Fibroblast of lung (primary cell): ENCODE data around the gene RANBP9. TPM values are rescaled to one million over a fixed set of nuclear protein-coding genes. Genes with fewer than 3 reads are reported as not detected.

Experiments used
- DNase-seq, 2 donors: peaks; one replicate each; pipeline versions ENCODE4 v3.0.0 to v3.0.0-alpha.2; 2010; ENCODE audit warnings: low read depth in 2 of 2
- H2AFZ ChIP-seq: 2 replicates; pipeline ENCODE4 v1.5.1; 2012; ENCODE audit warnings: low read length, control low read depth, inconsistent platforms
- H3K27ac ChIP-seq: 2 replicates; pipeline ENCODE4 v1.5.1; 2011; ENCODE audit warnings: low read length, control low read depth; ENCODE audit not compliant: insufficient read depth
- H3K27me3 ChIP-seq: 2 replicates; pipeline ENCODE4 v1.5.1; 2011; ENCODE audit warnings: mild to moderate bottlenecking, low read length; ENCODE audit not compliant: control insufficient read depth, insufficient read depth
- H3K36me3 ChIP-seq: 2 replicates; pipeline ENCODE4 v1.5.1; 2011; ENCODE audit warnings: low read length; ENCODE audit not compliant: control insufficient read depth, insufficient read depth
- H3K4me1 ChIP-seq: 2 replicates; pipeline ENCODE4 v1.5.1; 2011; ENCODE audit warnings: low read length; ENCODE audit not compliant: control insufficient read depth, insufficient read depth; ENCODE audit errors: extremely low read depth
- H3K4me2 ChIP-seq: 2 replicates; pipeline ENCODE4 v1.5.1; 2011; ENCODE audit warnings: low read length, control low read depth; ENCODE audit not compliant: insufficient read depth; ENCODE audit errors: extremely low read depth
- H3K4me3 ChIP-seq, 4 experiments: fragments of 200-600 bp in 1 of 4; sonication (generic) in 1 of 4; replicated peaks in 1 of 4; 2 replicates each; pipeline ENCODE4 v1.5.1; 2011 to 2016; ENCODE audit warnings: low read length in 4 of 4, low read depth in 3 of 4, mild to moderate bottlenecking in 3 of 4, control low read depth in 2 of 4, inconsistent platforms in 1 of 4, mixed read lengths in 1 of 4; ENCODE audit not compliant: insufficient read depth in 1 of 4; ENCODE audit errors: control extremely low read depth in 1 of 4
- H3K79me2 ChIP-seq: 2 replicates; pipeline ENCODE4 v1.5.1; 2012; ENCODE audit warnings: mild to moderate bottlenecking, low read length, inconsistent platforms; ENCODE audit not compliant: control insufficient read depth, insufficient read depth
- H3K9ac ChIP-seq: 2 replicates; pipeline ENCODE4 v1.5.1; 2011; ENCODE audit warnings: mild to moderate bottlenecking, low read length, control low read depth; ENCODE audit not compliant: insufficient read depth
- H3K9me3 ChIP-seq: 2 replicates; pipeline ENCODE4 v1.5.1; 2012; ENCODE audit warnings: low read depth, low read length; ENCODE audit not compliant: control insufficient read depth, insufficient read depth
- H4K20me1 ChIP-seq: 2 replicates; pipeline ENCODE4 v1.5.1; 2011; ENCODE audit warnings: low read length; ENCODE audit not compliant: control insufficient read depth, insufficient read depth; ENCODE audit errors: extremely low read depth
- EZH2 ChIP-seq: IDR thresholded peaks from 2 replicates; pipeline ENCODE4 v1.5.1; 2012; ENCODE audit warnings: low read length, control low read depth, mild to moderate bottlenecking; ENCODE audit errors: missing control alignments
- polyA plus RNA-seq, 2 donors: library from polyadenylated mRNA; depleted of rRNA in 1 of 2; stranded (reverse) in 1 of 2; unstranded in 1 of 2; fragments of >200 nt; gene quantifications; 2 replicates each; pipeline ENCODE4 v1.2.1, GENCODE V29; 2011 to 2012; ENCODE audit warnings: missing spikeins in 1 of 2
- total RNA-seq: library from RNA; depleted of rRNA; stranded (reverse); fragments of >200 nt; gene quantifications from 2 replicates; pipeline ENCODE4 v1.2.1, GENCODE V29; 2014
- TF ChIP-seq, protein P1 (sequence below), 2 donors: IDR thresholded peaks in 1 of 2; conservative IDR thresholded peaks in 1 of 2; 1 replicate in 1 of 2; 2 replicates in 1 of 2; pipeline ENCODE4 v1.5.1; 2011 to 2012; ENCODE audit warnings: low read length in 2 of 2, control low read depth in 1 of 2, inconsistent platforms in 1 of 2, low read depth in 1 of 2, mild to moderate bottlenecking in 1 of 2

RANBP9 gene
- total and polyA plus RNA-seq, 2 donors (not counting 1 experiment from before 2014, with no cell fraction given): 46.7 to 48.7 TPM

GRCh38 chr6:13671548-13672127 is 40.0 kb downstream of the RANBP9 start:
- Histone ChIP-seq H3K4me2 (no peak overlapping the region), H3K27ac (no peak overlapping the region), H3K9me3 (no peaks in the 10 kb centered on the region), H2AFZ (no peak overlapping the region), H4K20me1 (no peaks in the 10 kb centered on the region), H3K27me3 (no peaks in the 10 kb centered on the region), H3K9ac (no peak overlapping the region), H3K79me2 (peaks cover 63% of the 10 kb centered on the region), H3K4me1 (no peaks in the 10 kb centered on the region), H3K4me3 (no peak overlapping the region), H3K36me3 (no peaks in the 10 kb centered on the region)
- DNase-seq: no peak
- TF ChIP-seq, protein P1, sequence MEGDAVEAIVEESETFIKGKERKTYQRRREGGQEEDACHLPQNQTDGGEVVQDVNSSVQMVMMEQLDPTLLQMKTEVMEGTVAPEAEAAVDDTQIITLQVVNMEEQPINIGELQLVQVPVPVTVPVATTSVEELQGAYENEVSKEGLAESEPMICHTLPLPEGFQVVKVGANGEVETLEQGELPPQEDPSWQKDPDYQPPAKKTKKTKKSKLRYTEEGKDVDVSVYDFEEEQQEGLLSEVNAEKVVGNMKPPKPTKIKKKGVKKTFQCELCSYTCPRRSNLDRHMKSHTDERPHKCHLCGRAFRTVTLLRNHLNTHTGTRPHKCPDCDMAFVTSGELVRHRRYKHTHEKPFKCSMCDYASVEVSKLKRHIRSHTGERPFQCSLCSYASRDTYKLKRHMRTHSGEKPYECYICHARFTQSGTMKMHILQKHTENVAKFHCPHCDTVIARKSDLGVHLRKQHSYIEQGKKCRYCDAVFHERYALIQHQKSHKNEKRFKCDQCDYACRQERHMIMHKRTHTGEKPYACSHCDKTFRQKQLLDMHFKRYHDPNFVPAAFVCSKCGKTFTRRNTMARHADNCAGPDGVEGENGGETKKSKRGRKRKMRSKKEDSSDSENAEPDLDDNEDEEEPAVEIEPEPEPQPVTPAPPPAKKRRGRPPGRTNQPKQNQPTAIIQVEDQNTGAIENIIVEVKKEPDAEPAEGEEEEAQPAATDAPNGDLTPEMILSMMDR (conservative IDR thresholded peaks at IDR 0.05 in 1 of 2, IDR thresholded peaks at IDR 0.05 in 1 of 2; ENCODE audit: low read depth in 1 of 2, low read length in 2 of 2): no peak
- TF ChIP-seq EZH2: no peak

DNA sequence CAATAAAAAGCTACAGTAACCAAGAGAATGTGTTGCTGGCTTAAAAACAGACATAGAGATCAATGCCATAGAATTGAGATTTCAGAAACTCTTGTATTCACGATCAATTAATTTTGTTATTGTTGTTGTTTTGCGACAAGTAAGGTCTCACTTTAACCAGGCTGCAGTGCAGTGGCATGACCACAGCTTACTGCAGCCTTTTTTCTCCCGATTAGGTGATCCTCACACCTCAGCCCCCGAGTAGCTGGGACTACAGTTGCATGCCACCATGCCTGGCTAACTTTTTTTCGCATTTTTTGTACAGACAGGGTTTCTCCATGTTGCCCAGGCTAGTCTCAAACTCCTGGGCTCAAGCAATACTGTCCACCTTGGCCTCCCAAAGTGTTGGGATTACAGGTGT is 42.2 kb downstream of the RANBP9 start:
- peaks cover 2% of the 10 kb centered on the region for H3K4me1 ChIP-seq
- H2AFZ ChIP-seq: no peak overlapping the region
- no peak for TF ChIP-seq EZH2
- TF ChIP-seq, protein P1 (conservative IDR thresholded peaks at IDR 0.05 in 1 of 2, IDR thresholded peaks at IDR 0.05 in 1 of 2; ENCODE audit: low read depth in 1 of 2, low read length in 2 of 2): no peak
- H4K20me1 ChIP-seq: peaks cover 2% of the 10 kb centered on the region
- H3K4me3 ChIP-seq: no peak overlapping the region
- H3K27me3 ChIP-seq: no peaks in the 10 kb centered on the region
- no peak for DNase-seq
- H3K36me3 ChIP-seq: no peaks in the 10 kb centered on the region
- no peak overlapping the region for H3K9ac ChIP-seq
- no peak overlapping the region for H3K27ac ChIP-seq
- H3K79me2 ChIP-seq: peaks cover 68% of the 10 kb centered on the region
- no peaks in the 10 kb centered on the region for H3K9me3 ChIP-seq
- H3K4me2 ChIP-seq: no peak overlapping the region

DNA sequence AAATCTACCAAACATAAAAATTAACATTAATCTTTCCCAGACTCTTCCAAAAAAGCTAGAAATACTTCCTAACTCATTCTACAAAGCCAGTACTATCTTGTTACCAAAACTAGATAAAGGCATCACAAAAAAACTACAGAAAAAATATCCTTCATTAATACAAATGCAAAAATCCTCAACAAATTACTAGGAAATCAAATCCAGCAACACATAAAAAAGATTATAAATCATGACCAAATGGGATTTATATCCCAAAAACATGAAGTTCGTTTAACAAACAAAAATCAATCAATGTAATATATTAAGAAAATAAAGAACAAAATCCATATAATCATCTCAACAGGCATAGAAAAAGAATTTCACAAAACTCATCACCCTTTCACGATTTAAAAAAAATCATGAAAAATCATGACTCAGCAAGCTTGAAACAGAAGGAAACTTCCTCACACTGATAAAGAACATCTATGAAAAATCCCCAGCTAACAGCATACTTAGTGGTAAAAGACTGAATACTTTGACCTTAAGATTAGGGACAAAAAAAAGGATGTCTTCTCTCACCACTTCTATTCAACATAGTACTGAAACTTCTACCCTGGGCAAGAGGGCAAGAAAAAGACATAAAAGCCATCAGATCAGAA is 43.2 kb downstream of the RANBP9 start:
- Histone ChIP-seq H3K4me3 (no peak overlapping the region), H3K36me3 (no peaks in the 10 kb centered on the region), H3K9ac (no peak overlapping the region), H3K79me2 (peaks cover 74% of the 10 kb centered on the region), H3K4me1 (peaks cover 2% of the 10 kb centered on the region), H3K27ac (no peak overlapping the region), H4K20me1 (peaks cover 2% of the 10 kb centered on the region), H3K27me3 (no peaks in the 10 kb centered on the region), H2AFZ (no peak overlapping the region), H3K4me2 (no peak overlapping the region), H3K9me3 (no peaks in the 10 kb centered on the region)
- no peak for TF ChIP-seq EZH2
- TF ChIP-seq, protein P1 (conservative IDR thresholded peaks at IDR 0.05 in 1 of 2, IDR thresholded peaks at IDR 0.05 in 1 of 2; ENCODE audit: low read depth in 1 of 2, low read length in 2 of 2): no peak
- no peak for DNase-seq
